Gastrocnemius medialis (tissue), 4 donors: ENCODE results near the gene LRRK1.

Experiments
- POLR2A ChIP-seq, 2 donors: fragments of 450-650 bp; IDR thresholded peaks; one replicate each; pipeline ENCODE4 v1.6.1; 2017; ENCODE audit warnings: antibody characterized with exemption in 2 of 2, mild to moderate bottlenecking in 2 of 2, moderate library complexity in 2 of 2
- TF ChIP-seq, protein P1 (sequence below), 5 experiments: fragments of 450-650 bp in 3 of 5; fragments of 200-600 bp in 2 of 5; sonication (generic) in 2 of 5; IDR thresholded peaks in 4 of 5; conservative IDR thresholded peaks in 1 of 5; 1 replicate in 4 of 5; 2 replicates in 1 of 5; pipeline ENCODE4 v1.5.1; 2016 to 2019; ENCODE audit warnings: antibody characterized with exemption in 5 of 5, mild to moderate bottlenecking in 3 of 5, moderate library complexity in 3 of 5

DNA sequence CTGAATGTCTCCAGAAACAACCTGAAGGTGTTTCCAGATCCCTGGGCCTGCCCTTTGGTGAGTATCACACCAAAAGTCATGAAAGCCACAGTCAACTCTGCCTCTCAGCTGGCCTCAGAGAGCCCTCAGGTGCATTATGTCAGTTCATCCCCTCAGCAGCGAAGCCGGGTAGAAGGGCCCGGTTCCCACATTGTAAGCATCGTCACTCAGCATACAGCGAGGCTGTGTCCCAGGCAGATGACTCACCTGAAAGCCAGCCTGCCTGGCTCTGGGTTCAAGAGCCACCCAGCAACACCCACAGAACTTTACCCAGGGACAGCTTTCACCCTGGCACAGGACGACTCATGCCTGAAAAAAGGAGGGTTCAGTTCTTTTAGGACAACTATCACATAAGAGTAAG, 91.6 kb downstream of the LRRK1 start:
- TF ChIP-seq, protein P1, sequence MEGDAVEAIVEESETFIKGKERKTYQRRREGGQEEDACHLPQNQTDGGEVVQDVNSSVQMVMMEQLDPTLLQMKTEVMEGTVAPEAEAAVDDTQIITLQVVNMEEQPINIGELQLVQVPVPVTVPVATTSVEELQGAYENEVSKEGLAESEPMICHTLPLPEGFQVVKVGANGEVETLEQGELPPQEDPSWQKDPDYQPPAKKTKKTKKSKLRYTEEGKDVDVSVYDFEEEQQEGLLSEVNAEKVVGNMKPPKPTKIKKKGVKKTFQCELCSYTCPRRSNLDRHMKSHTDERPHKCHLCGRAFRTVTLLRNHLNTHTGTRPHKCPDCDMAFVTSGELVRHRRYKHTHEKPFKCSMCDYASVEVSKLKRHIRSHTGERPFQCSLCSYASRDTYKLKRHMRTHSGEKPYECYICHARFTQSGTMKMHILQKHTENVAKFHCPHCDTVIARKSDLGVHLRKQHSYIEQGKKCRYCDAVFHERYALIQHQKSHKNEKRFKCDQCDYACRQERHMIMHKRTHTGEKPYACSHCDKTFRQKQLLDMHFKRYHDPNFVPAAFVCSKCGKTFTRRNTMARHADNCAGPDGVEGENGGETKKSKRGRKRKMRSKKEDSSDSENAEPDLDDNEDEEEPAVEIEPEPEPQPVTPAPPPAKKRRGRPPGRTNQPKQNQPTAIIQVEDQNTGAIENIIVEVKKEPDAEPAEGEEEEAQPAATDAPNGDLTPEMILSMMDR (IDR thresholded peaks at IDR 0.05 in 4 of 5, conservative IDR thresholded peaks at IDR 0.05 in 1 of 5): no peak
- TF ChIP-seq POLR2A (IDR thresholded peaks at IDR 0.05): no peak
